Vagina (tissue), 2 donors: ENCODE results near the gene ACMSD.

ENCODE experiments used
- POLR2A ChIP-seq, 2 donors: fragments of 450-650 bp; IDR thresholded peaks; one replicate each; pipeline ENCODE4 v1.6.1; 2017; ENCODE audit warnings: antibody characterized with exemption in 2 of 2, mild to moderate bottlenecking in 2 of 2, moderate library complexity in 2 of 2
- POLR2AphosphoS5 ChIP-seq, 2 donors: sonication (generic); formaldehyde crosslinking; IDR thresholded peaks; one replicate each; pipeline ENCODE4 v1.9.0; 2017; ENCODE audit warnings: antibody characterized with exemption in 2 of 2, mild to moderate bottlenecking in 2 of 2, low read depth in 1 of 2; ENCODE audit not compliant: insufficient read depth in 1 of 2
- TF ChIP-seq, protein P1 (sequence below), 3 experiments: fragments of 450-650 bp in 2 of 3; fragments of 200-600 bp in 1 of 3; sonication (generic) in 1 of 3; IDR thresholded peaks; one replicate each; pipeline ENCODE4 v1.5.1; 2017 to 2019; ENCODE audit warnings: antibody characterized with exemption in 3 of 3, mild to moderate bottlenecking in 2 of 3, moderate library complexity in 2 of 3

GRCh38 chr2:134900151-134900550 is 61.7 kb downstream of the ACMSD start:
- TF ChIP-seq, protein P1, sequence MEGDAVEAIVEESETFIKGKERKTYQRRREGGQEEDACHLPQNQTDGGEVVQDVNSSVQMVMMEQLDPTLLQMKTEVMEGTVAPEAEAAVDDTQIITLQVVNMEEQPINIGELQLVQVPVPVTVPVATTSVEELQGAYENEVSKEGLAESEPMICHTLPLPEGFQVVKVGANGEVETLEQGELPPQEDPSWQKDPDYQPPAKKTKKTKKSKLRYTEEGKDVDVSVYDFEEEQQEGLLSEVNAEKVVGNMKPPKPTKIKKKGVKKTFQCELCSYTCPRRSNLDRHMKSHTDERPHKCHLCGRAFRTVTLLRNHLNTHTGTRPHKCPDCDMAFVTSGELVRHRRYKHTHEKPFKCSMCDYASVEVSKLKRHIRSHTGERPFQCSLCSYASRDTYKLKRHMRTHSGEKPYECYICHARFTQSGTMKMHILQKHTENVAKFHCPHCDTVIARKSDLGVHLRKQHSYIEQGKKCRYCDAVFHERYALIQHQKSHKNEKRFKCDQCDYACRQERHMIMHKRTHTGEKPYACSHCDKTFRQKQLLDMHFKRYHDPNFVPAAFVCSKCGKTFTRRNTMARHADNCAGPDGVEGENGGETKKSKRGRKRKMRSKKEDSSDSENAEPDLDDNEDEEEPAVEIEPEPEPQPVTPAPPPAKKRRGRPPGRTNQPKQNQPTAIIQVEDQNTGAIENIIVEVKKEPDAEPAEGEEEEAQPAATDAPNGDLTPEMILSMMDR (IDR thresholded peaks at IDR 0.05) = no peak
- no peak for TF ChIP-seq POLR2AphosphoS5 (IDR thresholded peaks at IDR 0.05; ENCODE audit: insufficient read depth in 1 of 2, low read depth in 1 of 2)
- no peak for TF ChIP-seq POLR2A (IDR thresholded peaks at IDR 0.05)
